Suprapubic skin (tissue), 4 donors: ENCODE results near the gene BRCA2. TPM values are rescaled to one million over a fixed set of nuclear protein-coding genes. Genes with fewer than 3 reads are reported as not detected.

ENCODE experiments used
- DNase-seq, 2 donors: peaks; one replicate each; pipeline ENCODE4 v3.0.0-alpha.2; 2019; ENCODE audit warnings: low spot score in 2 of 2
- H3K27ac ChIP-seq: fragments of 200-600 bp; sonication (generic); one replicate; pipeline ENCODE4 v1.5.1; 2019
- H3K27me3 ChIP-seq: fragments of 200-600 bp; sonication (generic); one replicate; pipeline ENCODE4 v1.5.1; 2019
- H3K36me3 ChIP-seq: fragments of 200-600 bp; sonication (generic); one replicate; pipeline ENCODE4 v1.5.1; 2019
- H3K4me1 ChIP-seq: fragments of 200-600 bp; sonication (generic); one replicate; pipeline ENCODE4 v1.5.1; 2019
- H3K4me3 ChIP-seq: fragments of 200-600 bp; sonication (generic); one replicate; pipeline ENCODE4 v1.5.1; 2019; ENCODE audit warnings: mild to moderate bottlenecking
- H3K9me3 ChIP-seq: fragments of 200-600 bp; sonication (generic); one replicate; pipeline ENCODE4 v1.5.1; 2019
- CTCF ChIP-seq, 2 donors: fragments of 200-600 bp in 1 of 2; fragments of 450-650 bp in 1 of 2; sonication (generic) in 1 of 2; IDR thresholded peaks; one replicate each; pipeline ENCODE4 v1.5.1; 2016 to 2019; ENCODE audit warnings: antibody characterized with exemption in 2 of 2, mild to moderate bottlenecking in 1 of 2, moderate library complexity in 1 of 2
- EP300 ChIP-seq: sonication (generic); formaldehyde crosslinking; IDR thresholded peaks from one replicate; pipeline ENCODE4 v1.6.1; 2017; ENCODE audit warnings: antibody characterized with exemption
- POLR2A ChIP-seq, 2 donors: fragments of 450-650 bp; IDR thresholded peaks; one replicate each; pipeline ENCODE4 v1.6.1; 2017; ENCODE audit warnings: antibody characterized with exemption in 2 of 2, mild to moderate bottlenecking in 2 of 2, moderate library complexity in 2 of 2
- POLR2AphosphoS5 ChIP-seq, 3 donors: sonication (generic); formaldehyde crosslinking; IDR thresholded peaks; one replicate each; pipeline ENCODE4 v1.6.1; 2017; ENCODE audit warnings: antibody characterized with exemption in 3 of 3
- WGBS: methylation state at CpG from one replicate; pipeline ENCODE4 v1.1.5; 2018; 5-methylcytosine and 5-hydroxymethylcytosine counted together
- total RNA-seq, 4 donors: library from RNA; depleted of rRNA; stranded (reverse); fragments of >200 nt; gene quantifications; one replicate each; pipeline ENCODE4 v1.1.0, GENCODE V29; 2016

BRCA2 gene
- total RNA-seq, 4 donors from 2014 or later = 1.5 to 5.6 (median 2.0) TPM

GRCh38 chr13:32310134-32310706 is 5.1 kb upstream of the BRCA2 start:
- H3K9me3 ChIP-seq = no peaks in the 10 kb centered on the region
- peaks cover 14% of the 10 kb centered on the region for H3K4me1 ChIP-seq
- WGBS = 46% methylated on average over 12 of the region's 12 CpGs
- no peak overlapping the region for H3K27ac ChIP-seq
- TF ChIP-seq EP300 (no peak), CTCF (IDR thresholded peaks at IDR 0.05) (peak; percentile 29 to 57)
- H3K27me3 ChIP-seq = no peaks in the 10 kb centered on the region
- DNase-seq = no peak
- no peaks in the 10 kb centered on the region for H3K36me3 ChIP-seq
- peak overlapping the region; percentile 26 for H3K4me3 ChIP-seq

- peaks cover 19% of the 10 kb centered on the region for H3K4me1 ChIP-seq
- 90% methylated on average over 27 of the region's 36 CpGs for WGBS
- H3K9me3 ChIP-seq = no peaks in the 10 kb centered on the region
- TF ChIP-seq POLR2AphosphoS5 (IDR thresholded peaks at IDR 0.05) = no peak
- no peak for TF ChIP-seq POLR2A (IDR thresholded peaks at IDR 0.05)
- TF ChIP-seq EP300 = no peak
- TF ChIP-seq CTCF (IDR thresholded peaks at IDR 0.05) = no peak
- no peak for DNase-seq
- no peak overlapping the region for H3K4me3 ChIP-seq
- no peaks in the 10 kb centered on the region for H3K36me3 ChIP-seq
- H3K27me3 ChIP-seq = no peaks in the 10 kb centered on the region
- no peak overlapping the region for H3K27ac ChIP-seq
These were observed 4.0 kb upstream of the BRCA2 start for GRCh38 chr13:32311188-32311897.

- no peaks in the 10 kb centered on the region for H3K27me3 ChIP-seq
- H3K36me3 ChIP-seq = no peaks in the 10 kb centered on the region
- H3K27ac ChIP-seq = peak overlapping the region; percentile 97
- WGBS = 74% methylated on average over 32 of the region's 32 CpGs
- H3K4me3 ChIP-seq = peak overlapping the region; percentile 94
- DNase-seq = peak in 1 of 2 donors; percentile 63
- TF ChIP-seq CTCF (IDR thresholded peaks at IDR 0.05) (no peak), POLR2AphosphoS5 (IDR thresholded peaks at IDR 0.05) (no peak), POLR2A (IDR thresholded peaks at IDR 0.05) (no peak), EP300 (no peak)
- peaks cover 23% of the 10 kb centered on the region for H3K4me1 ChIP-seq
- H3K9me3 ChIP-seq = no peaks in the 10 kb centered on the region
These were observed 754 bp upstream of the BRCA2 start for GRCh38 chr13:32314271-32315237.

- peak overlapping the region; percentile 97 for H3K27ac ChIP-seq
- no peaks in the 10 kb centered on the region for H3K36me3 ChIP-seq
- peaks cover 18% of the 10 kb centered on the region for H3K4me1 ChIP-seq
- H3K4me3 ChIP-seq = peak overlapping the region; percentile 94
- no peak for DNase-seq
- H3K27me3 ChIP-seq = no peaks in the 10 kb centered on the region
- 0% methylated on average over 13 of the region's 13 CpGs for WGBS
- H3K9me3 ChIP-seq = no peaks in the 10 kb centered on the region
- no peak for TF ChIP-seq CTCF (IDR thresholded peaks at IDR 0.05)
These were observed 676 bp downstream of the BRCA2 start for GRCh38 chr13:32316028-32316339.

- Histone ChIP-seq H3K27me3 (no peaks in the 10 kb centered on the region), H3K36me3 (no peaks in the 10 kb centered on the region), H3K27ac (peak overlapping the region; percentile 97), H3K4me1 (peaks cover 18% of the 10 kb centered on the region), H3K4me3 (peak overlapping the region; percentile 94), H3K9me3 (no peaks in the 10 kb centered on the region)
- WGBS = 62% methylated on average over 6 of the region's 6 CpGs
- no peak for DNase-seq
- TF ChIP-seq EP300 (no peak), POLR2A (IDR thresholded peaks at IDR 0.05) (no peak), CTCF (IDR thresholded peaks at IDR 0.05) (no peak), POLR2AphosphoS5 (IDR thresholded peaks at IDR 0.05) (no peak)
These were observed 1.2 kb downstream of the BRCA2 start for GRCh38 chr13:32316501-32316900.
